ENCODE results near the gene TSPAN14.

TSPAN14 gene

DNA sequence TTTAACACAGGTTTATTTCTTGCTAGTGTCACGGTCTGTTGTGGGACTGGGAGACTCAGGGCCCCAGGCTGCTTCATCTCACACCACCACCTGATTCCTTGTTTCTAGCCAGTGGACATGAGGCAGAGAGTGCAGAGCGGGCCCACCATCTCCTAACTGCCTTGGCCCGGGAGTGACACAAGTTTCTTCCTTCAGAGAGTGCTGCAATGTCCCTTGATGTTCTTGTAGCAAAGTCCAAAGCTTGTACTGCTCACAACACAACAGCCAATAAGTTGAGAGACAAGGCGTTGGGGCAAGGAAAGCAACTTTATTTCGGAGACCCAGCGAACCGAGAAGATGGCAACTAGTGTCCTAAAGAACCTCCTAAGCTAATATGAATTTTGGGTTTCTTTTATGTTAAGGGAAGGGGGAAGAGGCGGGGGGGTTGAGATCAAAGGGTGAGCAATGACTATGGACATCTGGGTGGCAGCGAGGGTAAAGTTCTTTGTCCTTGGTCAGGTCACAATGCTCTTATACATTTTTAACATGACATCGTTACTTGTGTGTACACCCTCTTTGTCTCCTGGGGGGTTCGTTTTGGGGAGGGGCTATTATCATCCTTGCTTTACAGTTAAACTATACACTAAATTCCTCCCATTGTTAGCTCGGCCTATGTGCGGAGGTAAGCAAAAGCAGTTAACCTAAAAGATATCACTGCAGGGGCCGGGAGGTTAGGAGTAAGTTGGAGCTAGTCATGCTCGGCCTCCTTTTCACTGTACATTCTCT is 115.2 kb downstream of the TSPAN14 start:
- DNase-seq (ENCODE audit: low spot score), result no peak
- in situ Hi-C loops (cut with MboI; ENCODE audit: low pct_unique_long_range_greater_than_20kb, low sequenced_read_pairs, unreplicated experiment), result no loop called here
- TF ChIP-seq, protein P1, sequence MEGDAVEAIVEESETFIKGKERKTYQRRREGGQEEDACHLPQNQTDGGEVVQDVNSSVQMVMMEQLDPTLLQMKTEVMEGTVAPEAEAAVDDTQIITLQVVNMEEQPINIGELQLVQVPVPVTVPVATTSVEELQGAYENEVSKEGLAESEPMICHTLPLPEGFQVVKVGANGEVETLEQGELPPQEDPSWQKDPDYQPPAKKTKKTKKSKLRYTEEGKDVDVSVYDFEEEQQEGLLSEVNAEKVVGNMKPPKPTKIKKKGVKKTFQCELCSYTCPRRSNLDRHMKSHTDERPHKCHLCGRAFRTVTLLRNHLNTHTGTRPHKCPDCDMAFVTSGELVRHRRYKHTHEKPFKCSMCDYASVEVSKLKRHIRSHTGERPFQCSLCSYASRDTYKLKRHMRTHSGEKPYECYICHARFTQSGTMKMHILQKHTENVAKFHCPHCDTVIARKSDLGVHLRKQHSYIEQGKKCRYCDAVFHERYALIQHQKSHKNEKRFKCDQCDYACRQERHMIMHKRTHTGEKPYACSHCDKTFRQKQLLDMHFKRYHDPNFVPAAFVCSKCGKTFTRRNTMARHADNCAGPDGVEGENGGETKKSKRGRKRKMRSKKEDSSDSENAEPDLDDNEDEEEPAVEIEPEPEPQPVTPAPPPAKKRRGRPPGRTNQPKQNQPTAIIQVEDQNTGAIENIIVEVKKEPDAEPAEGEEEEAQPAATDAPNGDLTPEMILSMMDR (IDR thresholded peaks at IDR 0.05; ENCODE audit: extremely low read depth, insufficient read depth, missing control alignments), result no peak

DNA sequence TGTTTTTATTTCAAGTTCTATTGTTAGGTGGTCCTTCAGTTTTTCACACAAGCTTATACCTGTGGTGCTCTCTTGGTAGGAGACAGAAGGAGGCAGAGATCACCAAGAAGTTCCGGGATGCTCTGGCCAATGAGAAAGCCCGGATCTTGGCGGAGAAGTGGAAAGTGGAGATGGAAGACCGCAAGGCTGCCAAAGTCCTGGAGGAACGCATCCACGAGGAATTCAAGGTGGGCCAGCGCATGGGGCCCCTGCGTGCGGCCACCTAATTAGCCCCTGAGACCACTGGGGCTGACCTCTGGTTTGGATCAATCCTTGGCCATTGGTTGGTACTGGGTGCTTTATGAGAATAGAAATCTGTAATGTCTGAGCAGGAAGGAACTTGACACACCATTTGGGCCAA is 117.2 kb downstream of the TSPAN14 start:
- in situ Hi-C loops (cut with MboI; ENCODE audit: low pct_unique_long_range_greater_than_20kb, low sequenced_read_pairs, unreplicated experiment), result no loop called here
- TF ChIP-seq, protein P1 (IDR thresholded peaks at IDR 0.05; ENCODE audit: extremely low read depth, insufficient read depth, missing control alignments), result no peak

DNA sequence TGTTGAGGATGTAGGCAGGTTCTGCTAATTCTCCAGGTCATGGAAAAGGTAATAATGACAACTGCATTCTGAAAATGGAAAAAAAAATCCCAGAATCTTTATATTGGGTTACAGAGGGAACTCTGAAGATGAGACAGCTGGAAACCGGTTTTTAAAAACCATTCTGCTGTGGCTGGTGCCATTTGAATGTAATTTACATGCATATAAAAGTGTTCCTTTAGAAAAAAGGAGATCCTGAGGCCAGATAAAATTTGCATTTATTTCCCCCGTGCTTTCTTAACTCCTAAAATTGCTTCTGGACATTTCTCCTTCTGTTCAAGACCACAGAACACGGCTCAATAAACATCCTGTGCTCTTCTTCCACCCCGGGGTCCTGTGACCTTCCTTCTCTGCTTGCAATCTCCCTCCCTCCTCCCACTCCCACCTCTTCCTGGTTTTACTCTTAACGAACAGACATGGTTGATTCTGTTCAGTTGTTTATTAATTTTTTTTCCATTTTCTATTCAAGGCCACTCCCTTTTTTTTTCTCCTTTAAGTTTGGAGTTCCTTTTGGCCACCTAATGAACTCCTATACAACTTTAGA is 125.2 kb downstream of the TSPAN14 start:
- TF ChIP-seq, protein P1 (IDR thresholded peaks at IDR 0.05; ENCODE audit: extremely low read depth, insufficient read depth, missing control alignments), result no peak
- in situ Hi-C loops (cut with MboI; ENCODE audit: low pct_unique_long_range_greater_than_20kb, low sequenced_read_pairs, unreplicated experiment), result no loop called here
- no peak for DNase-seq (ENCODE audit: low spot score)

More for the DNA sequence above, 117.2 kb downstream of the TSPAN14 start:
- no peak for DNase-seq (ENCODE audit: low spot score)

DNA sequence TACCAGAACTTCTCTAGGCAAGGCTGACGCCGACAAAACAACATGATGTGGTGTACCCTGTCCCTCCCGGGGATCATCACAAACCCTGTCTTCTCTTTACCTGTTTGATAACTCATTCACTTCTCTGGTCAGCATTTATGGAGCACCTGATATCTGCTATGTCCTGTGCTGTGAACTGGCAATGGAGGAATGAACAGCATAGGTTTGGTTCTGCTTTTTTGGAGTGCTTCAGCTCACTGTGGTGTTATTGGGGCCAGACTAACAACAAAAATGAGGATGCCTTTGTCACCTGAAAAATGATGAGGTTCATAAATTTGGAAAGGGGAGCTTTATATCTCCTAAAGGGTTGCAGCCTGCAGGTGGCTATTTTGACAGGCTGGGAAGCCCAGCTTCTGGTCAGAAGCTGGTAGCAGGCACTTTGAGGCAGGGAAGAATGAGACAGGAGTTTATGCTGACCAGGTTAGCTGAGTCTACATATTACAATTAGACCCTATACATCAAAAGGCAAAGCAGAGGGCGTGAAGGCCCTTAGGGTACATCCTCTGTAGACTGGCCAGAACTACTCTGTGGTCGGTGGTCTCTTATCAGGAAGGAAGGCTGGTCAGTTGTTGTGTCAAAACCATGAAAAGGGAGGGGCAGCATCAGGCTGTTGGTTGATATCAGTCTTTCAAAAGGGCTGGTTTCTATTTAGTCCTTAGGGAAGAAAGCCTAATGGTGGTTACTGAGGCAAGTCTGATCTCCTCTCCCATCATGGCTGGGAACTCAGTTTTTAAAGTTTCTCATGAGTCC is 125.9 kb downstream of the TSPAN14 start:
- in situ Hi-C loops (cut with MboI; ENCODE audit: low pct_unique_long_range_greater_than_20kb, low sequenced_read_pairs, unreplicated experiment), result no loop called here
- DNase-seq (ENCODE audit: low spot score), result no peak
- TF ChIP-seq, protein P1 (IDR thresholded peaks at IDR 0.05; ENCODE audit: extremely low read depth, insufficient read depth, missing control alignments), result no peak

DNA sequence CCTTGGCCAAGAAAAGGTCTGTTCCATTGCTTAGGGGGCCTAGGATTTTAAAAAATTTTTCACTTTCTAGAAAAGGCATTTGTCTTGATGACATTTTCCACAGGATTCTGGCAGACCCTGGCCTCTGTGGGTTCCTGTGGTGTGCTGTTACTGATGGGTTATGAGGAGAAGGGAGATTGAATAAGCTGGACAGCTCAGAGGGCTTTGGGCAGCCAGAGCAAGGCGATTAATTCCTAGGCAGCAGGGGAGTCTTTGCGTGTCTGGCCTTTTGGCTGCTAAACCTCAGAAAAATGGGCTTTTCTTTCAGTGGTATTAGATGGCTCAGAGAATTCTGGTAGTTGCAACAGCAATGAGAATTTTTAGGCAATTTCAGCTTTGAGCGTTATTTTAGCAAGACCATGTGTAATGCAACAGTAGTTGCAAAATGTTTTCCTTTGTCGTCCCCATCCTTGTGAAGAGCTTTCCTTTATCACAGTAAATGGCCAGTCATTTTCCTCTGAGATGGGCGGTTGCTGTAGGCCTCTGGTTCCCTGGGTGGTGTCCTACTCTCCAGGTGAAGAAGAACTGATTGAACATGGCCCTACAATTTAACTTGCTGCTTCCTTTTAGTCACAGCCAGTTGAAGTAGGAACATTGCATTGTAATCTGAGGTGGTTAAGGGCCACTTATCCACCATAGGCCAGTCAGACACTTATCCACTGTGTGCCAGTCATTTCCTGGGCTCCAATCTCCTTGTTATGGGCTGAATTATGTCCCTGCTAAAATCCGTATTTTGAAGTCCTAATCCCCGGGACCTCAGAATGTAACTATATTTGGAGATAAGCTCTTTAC is 126.7 kb downstream of the TSPAN14 start:
- TF ChIP-seq, protein P1 (IDR thresholded peaks at IDR 0.05; ENCODE audit: extremely low read depth, insufficient read depth, missing control alignments), result no peak
- in situ Hi-C loops (cut with MboI; ENCODE audit: low pct_unique_long_range_greater_than_20kb, low sequenced_read_pairs, unreplicated experiment), result no loop called here
- no peak for DNase-seq (ENCODE audit: low spot score)

DNA sequence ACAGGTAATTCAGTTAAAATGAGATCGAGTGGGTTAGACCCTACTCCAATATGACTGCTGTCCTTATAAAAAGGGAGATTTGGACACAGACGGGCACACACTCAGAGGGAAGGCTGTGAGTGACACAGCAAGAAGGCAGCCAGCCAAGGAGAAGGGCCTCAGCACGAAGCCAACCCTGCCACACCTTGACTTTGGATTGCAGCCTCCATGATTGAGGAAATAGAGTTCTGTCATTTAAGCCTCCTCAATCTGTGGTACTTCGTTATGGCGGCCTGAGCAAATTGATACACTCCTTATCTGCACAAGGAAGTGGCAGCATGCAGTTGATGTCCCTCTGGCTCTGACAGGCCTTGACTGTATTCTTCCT is 127.3 kb downstream of the TSPAN14 start:
- in situ Hi-C loops (cut with MboI; ENCODE audit: low pct_unique_long_range_greater_than_20kb, low sequenced_read_pairs, unreplicated experiment), result no loop called here
- TF ChIP-seq, protein P1 (IDR thresholded peaks at IDR 0.05; ENCODE audit: extremely low read depth, insufficient read depth, missing control alignments), result no peak

More for the DNA sequence above, 127.3 kb downstream of the TSPAN14 start:
- DNase-seq (ENCODE audit: low spot score), result no peak
